Fibroblast of skin of scalp (primary cell): ENCODE measurements around the gene NUP188. TPM values are rescaled to one million over a fixed set of nuclear protein-coding genes. Genes with fewer than 3 reads are reported as not detected.

ENCODE experiments used
- DNase-seq: peaks from one replicate; pipeline ENCODE4 v3.0.0-alpha.2; 2013
- polyA plus RNA-seq, 2 experiments: library from polyadenylated mRNA; unstranded; fragments of 120-200 nt; gene quantifications; one replicate each; pipeline ENCODE4 v1.2.1, GENCODE V29; 2013; ENCODE audit not compliant: insufficient read length in 2 of 2

Gene NUP188, protein sequence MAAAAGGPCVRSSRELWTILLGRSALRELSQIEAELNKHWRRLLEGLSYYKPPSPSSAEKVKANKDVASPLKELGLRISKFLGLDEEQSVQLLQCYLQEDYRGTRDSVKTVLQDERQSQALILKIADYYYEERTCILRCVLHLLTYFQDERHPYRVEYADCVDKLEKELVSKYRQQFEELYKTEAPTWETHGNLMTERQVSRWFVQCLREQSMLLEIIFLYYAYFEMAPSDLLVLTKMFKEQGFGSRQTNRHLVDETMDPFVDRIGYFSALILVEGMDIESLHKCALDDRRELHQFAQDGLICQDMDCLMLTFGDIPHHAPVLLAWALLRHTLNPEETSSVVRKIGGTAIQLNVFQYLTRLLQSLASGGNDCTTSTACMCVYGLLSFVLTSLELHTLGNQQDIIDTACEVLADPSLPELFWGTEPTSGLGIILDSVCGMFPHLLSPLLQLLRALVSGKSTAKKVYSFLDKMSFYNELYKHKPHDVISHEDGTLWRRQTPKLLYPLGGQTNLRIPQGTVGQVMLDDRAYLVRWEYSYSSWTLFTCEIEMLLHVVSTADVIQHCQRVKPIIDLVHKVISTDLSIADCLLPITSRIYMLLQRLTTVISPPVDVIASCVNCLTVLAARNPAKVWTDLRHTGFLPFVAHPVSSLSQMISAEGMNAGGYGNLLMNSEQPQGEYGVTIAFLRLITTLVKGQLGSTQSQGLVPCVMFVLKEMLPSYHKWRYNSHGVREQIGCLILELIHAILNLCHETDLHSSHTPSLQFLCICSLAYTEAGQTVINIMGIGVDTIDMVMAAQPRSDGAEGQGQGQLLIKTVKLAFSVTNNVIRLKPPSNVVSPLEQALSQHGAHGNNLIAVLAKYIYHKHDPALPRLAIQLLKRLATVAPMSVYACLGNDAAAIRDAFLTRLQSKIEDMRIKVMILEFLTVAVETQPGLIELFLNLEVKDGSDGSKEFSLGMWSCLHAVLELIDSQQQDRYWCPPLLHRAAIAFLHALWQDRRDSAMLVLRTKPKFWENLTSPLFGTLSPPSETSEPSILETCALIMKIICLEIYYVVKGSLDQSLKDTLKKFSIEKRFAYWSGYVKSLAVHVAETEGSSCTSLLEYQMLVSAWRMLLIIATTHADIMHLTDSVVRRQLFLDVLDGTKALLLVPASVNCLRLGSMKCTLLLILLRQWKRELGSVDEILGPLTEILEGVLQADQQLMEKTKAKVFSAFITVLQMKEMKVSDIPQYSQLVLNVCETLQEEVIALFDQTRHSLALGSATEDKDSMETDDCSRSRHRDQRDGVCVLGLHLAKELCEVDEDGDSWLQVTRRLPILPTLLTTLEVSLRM (N-terminal part only)
- polyA plus RNA-seq (2013, experiment 1 of 2; ENCODE audit: insufficient read length): 31.6 TPM
- polyA plus RNA-seq (2013, experiment 2 of 2; ENCODE audit: insufficient read length): 31.9 TPM

- peak; percentile 91 for DNase-seq
Measured at GRCh38 chr9:128947527-128948301, at the start of gene NUP188, which contains the start of gene DOLK. TSS of gene NUP188 (plus strand) at chr9:128947699. CDS start at chr9:128947720, 21 bp downstream. TSS of gene DOLK (minus strand) at chr9:128947603. CDS start at chr9:128947303, 300 bp downstream.

DNA sequence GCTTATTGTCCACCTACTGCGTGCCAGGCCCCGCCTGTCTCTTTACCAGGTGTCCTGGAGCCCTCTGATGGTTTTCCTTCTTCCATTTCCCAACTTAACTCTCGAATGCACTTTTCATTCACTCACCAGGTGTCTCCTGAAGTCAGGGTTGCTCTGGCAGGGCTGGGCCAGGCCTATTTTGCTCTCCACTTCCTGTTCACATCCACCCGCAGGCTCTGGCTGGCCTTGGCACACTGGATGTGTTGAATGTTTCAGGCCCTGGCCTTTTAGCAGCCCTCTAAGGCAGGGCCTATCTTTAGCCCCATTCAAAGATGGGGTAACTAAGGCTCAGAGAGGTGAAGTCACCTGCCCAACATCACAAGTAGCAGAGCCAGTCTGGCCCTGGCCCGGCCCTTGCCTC, 49.1 kb upstream of the NUP188 start:
- no peak for DNase-seq

GRCh38 chr9:128898845-128899565, 48.5 kb upstream of the NUP188 start:
- DNase-seq: no peak

DNA sequence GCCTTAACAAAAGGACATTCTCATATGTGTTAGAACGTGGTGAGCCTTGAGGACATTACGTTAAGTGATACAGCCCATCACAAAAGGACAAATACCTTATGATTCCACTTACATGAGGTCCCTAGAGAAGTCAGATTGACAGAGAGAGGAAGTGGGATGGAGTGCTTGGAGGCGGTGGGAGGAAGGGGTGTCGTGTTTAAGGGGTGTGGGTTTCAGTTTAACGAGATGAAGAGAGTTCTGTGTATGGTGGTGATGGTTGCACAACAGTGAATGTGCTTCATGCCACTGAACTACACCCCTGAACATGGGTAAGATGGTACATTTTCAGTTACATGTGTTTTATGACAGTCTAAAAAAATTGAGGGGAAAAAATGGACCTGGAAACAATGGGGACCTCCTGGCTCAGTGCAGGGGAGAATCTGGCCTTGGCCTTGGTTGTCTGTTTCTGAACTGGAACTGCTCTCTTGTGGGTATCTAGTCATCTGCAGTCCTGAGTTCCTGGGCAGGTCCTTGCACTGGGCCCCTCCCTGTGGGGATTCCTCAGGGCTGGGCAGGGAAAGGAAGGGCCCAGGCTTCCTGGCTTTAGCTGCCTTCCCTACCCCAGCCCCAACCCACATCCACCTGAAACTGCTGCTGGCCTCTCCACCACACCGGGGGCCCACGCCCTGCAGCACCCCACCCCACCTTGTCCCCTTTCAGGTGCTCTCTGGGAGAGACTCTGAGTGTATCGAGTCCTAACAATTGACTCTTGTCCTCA, 47.8 kb upstream of the NUP188 start:
- no peak for DNase-seq

DNA sequence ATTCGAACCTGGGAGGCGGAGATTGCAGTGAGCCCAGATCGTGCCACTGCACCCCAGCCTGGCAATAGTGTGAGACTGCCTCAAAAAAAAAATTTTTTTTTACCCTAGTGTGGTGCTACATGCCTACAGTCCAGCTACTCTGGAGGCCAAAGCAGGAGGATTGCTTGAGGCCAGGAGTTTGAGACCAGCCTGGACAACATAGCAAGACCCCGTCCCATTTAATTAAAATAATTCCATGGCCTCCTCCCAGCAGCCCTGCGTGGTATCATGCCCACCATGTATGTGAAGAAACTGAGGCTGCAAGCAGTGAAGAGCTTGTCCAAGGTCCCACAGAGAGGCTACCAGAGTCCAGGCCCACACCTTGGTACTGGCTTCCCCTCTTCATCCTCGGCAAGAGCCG, 46.1 kb upstream of the NUP188 start:
- DNase-seq: no peak

DNA sequence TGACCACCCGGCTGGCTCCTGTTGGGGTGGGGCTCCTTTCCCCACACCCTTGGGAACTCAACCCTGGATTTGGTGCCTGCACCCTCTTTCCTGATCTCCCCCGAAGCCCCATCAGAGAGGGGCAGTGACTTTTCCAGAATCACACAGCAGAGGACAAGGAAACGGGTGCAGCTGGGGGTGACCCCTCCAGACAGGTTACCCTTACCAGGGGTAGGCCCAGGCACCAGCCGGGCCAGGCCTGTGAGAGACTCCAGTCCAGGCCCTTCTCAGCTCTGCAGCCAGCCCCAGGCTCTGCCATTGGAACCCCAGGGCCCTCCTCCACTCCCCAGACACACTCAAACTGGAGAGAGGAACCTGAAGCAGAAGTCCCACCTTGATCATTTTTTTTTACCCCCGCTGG, 45.7 kb upstream of the NUP188 start:
- DNase-seq: no peak

DNA sequence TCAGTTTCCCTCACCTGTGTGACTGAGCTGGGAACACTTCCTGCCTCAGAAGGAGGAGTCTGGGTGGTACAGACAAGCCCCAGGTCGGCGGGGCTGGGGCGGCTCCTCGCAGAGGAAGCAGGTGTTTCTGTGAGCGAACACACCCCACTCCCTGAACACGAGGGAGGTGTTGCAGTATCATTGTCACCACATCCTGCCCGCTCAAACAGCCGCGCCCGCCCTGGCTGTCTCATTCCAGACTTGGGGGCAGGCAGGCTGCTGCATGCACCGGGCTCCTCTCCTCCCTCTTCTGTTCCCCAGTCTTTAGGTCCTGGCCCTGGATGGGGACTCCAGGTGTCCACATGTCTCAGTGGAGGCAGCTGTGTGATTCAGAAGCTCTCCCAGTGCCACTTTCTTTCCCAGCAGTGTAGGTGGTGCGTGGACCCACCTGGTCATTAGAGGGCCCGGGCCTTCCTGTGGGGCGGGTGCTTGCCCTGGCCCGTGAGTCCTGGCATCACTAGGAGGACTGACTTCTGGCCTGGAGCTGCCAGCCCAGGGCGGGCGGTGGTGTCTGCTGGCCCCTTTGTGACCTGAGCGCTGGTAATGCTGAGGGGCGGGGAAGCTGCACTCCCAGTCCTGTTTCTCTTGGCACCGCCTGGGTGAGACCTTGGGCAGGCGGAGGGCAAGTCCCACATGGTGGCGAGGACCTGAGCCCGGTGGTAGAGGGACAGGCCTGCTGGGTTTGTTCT, 45.0 kb upstream of the NUP188 start:
- no peak for DNase-seq

DNA sequence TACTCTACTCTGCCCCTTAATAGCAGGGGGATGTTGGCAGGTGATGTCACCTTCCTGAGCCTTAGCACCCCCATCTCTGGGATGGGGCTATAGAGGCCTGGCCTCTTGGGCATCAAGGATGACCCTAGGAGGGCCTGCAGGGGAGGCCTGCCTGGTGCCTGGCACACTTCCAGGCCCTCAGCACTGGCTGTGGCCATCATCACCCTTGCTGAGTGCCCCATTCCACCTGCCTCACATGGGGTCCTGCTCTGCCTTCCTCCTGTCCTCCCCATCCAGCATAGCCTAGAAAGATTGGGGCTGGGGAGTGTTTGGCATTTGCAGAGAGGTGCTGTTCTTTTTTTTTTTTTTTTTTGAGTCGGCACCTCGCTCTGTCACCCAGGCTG, 44.4 kb upstream of the NUP188 start:
- no peak for DNase-seq

GRCh38 chr9:128903871-128904620, 43.5 kb upstream of the NUP188 start:
- peak; percentile 32 for DNase-seq

GRCh38 chr9:128905964-128906363, 41.5 kb upstream of the NUP188 start:
- no peak for DNase-seq

DNA sequence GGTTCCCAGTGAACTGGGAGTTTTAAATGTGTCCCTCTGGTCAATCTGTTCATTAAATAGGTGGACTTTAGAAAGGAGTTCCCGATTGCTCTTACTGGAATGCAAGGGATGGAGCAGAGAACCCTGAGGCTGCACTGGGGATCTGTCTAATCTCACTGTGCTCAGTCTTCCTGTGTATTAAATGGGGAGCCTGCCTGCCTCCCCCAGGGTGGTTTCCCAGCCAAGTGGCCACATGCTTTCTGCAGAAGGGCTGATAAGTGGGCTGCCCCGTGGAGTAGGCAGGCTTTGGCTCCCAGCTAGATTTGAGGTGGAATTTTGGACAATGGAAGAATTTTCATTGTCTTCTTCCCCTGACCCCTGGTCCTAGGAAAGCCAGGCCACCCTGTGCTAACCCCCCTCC, 40.8 kb upstream of the NUP188 start:
- no peak for DNase-seq

- DNase-seq: no peak
Measured at GRCh38 chr9:128908372-128908771, 39.1 kb upstream of the NUP188 start.

GRCh38 chr9:128909859-128910258, 37.6 kb upstream of the NUP188 start:
- DNase-seq: no peak

- no peak for DNase-seq
Measured at GRCh38 chr9:128910906-128911305, 36.6 kb upstream of the NUP188 start.

- peak; percentile 94 for DNase-seq
Measured at GRCh38 chr9:128911529-128912035, 35.9 kb upstream of the NUP188 start.

DNA sequence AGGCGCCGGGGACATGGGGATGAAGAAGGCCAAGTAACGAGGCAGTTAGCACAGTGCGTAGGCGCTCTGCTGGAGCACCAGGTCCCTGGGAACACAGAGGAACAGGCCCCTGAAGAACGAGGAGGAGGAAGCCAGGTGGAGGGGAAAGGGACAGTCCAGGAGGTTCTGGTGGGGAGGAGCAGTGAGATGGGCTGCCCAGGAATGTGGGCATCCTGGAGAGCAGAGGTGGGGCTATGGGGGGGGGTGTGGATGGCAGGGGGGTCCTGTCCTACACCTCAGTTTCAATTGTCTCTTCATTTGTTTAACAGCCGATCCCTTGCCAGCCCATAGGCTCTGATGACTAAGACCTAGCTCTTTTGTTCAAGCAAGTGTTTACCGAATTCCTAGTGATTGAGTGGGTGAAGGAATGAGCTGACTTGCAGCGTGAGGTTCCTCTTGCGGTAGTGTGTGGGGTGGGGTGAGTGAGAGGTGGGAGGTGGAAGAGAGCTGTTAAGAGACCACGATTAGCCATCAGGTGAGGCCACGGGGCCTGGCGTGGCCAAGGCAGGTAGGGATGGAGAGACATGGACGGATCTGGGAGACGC, 35.1 kb upstream of the NUP188 start:
- DNase-seq: peak; percentile 87

DNA sequence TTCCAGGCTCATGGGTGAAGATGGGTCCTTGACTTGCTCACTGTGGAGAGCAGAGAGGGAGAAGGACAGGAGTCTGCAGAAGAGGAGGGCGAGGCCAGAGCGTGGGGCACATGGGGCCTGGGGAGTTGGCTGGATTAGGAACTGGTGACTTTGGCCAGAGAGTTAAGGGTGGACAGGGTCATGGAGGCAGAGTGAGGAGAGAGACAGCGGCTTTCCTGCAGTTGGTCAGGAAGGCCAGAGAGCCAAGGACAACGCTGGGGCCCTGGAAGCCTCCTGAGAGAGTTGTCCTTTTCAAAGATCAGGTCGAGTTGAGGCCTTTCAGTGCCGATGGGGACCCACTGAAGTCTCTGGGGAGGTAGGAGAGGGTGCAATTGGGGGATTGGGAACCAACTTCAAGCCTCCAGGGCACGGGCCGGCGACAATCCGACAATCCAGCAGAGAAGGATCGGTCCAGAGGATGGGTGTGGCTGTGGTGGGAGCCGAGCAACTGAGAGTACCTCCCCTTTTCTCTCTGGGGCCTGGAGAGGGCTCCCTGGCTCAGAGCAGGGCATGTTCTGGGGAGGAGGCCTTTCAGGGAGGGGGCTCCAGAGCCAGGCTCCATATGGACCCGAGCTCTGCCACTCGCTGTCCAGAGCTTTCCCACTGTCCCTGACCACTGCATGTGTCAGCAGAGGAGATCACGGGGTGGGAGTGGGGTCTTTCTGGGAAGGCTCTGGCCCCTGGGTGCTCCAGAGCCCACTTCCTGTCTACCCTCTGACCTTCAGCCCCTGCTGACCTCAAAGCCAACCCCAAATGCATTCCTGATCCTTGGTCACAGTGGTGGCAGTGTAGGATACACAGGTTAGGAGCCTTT, 34.2 kb upstream of the NUP188 start:
- DNase-seq: no peak
